ENCODE results near the gene GJB1.
"Not testable (repeated sequence)": the region's sequence is repeated elsewhere in the genome, so short reads cannot be mapped to it uniquely, and the experiment has no call there.

GJB1 gene

DNA sequence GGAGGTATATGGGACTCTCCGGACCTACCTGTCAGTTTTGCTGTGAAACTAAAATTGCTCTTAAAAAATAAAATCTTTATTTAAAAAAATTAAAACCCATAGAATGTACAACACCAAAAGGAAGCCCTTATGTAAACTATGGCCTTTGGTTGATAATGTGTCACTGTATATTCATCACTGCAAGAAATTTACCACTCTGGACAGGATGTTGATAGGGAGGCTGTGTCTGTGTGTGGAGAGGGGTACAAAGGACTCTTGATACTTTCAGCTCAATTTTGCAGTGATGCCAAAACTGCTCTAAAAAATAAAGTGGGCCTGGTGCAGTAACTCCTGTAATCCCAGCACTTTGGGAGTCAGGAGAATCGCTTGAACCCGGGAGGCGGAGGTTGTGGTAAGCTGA lies 33.8 kb downstream of the GJB1 start:
- DNase-seq (ENCODE audit: low read depth): no peak

DNA sequence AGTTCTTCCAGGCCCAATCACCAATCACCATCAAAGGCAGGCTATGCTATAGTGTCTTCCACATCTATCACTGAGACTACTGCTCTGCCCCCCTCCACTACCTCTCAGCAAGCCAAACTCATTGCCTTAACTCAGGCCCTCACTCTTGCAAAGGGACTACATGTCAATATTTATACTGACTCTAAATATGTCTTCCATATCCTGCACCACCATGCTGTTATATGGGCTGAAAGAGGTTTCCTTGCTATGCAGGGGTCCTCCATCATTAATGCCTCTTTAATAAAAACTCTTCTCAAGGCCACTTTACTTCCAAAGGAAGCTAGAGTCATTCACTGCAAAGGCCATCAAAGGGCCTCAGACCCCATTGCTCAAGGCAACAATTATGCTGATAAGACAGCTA lies 45.6 kb downstream of the GJB1 start:
- not testable (repeated sequence) for DNase-seq (ENCODE audit: low read depth)

DNA sequence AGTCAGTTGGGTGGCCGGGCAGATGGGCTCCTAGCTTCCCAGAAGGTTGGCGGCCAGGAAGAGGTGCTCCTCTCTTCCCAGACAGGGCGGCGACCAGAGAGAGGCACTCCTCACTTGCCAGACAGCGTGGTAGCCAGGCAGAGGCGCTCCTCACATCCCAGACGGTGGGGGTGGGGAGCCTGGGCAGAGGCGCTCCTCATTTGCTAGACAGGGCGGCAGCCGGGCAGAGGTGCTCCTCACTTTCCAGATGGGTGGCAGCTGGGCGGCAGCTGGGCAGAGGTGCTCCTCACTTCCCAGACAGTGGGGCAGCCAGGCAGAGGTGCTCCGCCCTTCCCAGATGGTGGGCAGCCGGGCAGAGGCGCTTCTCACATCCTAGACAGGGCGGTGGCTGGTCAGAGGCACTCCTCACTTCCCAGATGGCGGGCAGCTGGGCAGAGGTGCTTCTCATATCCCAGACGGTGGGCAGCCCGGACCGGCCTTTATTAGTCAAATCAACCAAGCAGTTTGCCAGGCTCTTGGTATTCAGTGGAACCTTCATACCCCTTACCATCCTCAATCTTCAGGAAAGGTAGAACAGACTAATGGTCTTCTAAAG lies 46.9 kb downstream of the GJB1 start:
- no peak for DNase-seq (ENCODE audit: low read depth)

DNA sequence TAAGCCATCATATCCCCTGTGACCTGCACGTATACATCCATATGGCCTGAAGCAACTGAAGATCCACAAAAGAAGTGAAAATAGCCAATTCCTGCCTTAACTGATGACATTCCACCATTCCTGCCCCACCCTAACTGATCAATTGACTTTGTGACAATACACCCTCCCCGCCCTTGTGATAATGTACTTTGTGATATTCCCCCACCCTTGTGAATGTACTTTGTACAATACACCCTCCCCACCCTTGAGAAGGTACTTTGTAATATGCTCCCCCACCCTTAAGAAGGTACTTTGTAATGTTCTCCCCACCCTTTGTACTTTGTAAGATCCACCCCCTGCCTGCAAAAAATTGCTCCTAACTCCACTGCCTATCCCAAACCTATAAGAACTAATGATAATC lies 49.3 kb downstream of the GJB1 start:
- not testable (repeated sequence) for DNase-seq (ENCODE audit: low read depth)

Measured in stimulated activated CD4-positive, alpha-beta T cell treated with anti-CD3 and anti-CD28 coated beads, Interleukin-2, amount 100 ng/mL, for 4 hours (primary cell).